Nephron (organoid): ENCODE data around the gene TNNI2.

Experiments used
- H3K27ac Mint-ChIP-seq, 3 experiments: 2 replicates each; pipeline ENCODE4 v1.8.0; 2020; ENCODE audit warnings: mixed read lengths in 3 of 3, mild to moderate bottlenecking in 2 of 3, moderate library complexity in 1 of 3
- H3K27me3 Mint-ChIP-seq: 2 replicates; pipeline ENCODE4 v1.8.0; 2021; ENCODE audit warnings: low read depth, mild to moderate bottlenecking, moderate library complexity, mixed read lengths
- H3K36me3 Mint-ChIP-seq: 2 replicates; pipeline ENCODE4 v1.8.0; 2020; ENCODE audit warnings: low read depth, mixed read lengths
- H3K4me1 Mint-ChIP-seq: 2 replicates; pipeline ENCODE4 v1.8.0; 2020; ENCODE audit warnings: mixed read lengths
- H3K4me3 Mint-ChIP-seq, 3 experiments: 2 replicates each; pipeline ENCODE4 v1.8.0; 2020; ENCODE audit warnings: mild to moderate bottlenecking in 3 of 3, mixed read lengths in 3 of 3, moderate library complexity in 2 of 3
- H3K9me3 Mint-ChIP-seq: 2 replicates; pipeline ENCODE4 v1.8.0; 2020; ENCODE audit warnings: mixed read lengths
- CTCF ChIP-seq, 3 experiments: fragments of 200-600 bp; sonication (generic); IDR thresholded peaks; one replicate each; pipeline ENCODE4 v1.5.0; 2021; ENCODE audit warnings: antibody characterized with exemption in 3 of 3; ENCODE audit not compliant: unreplicated experiment in 3 of 3

Gene TNNI2

GRCh38 chr11:1838077-1838425 lies 730 bp upstream of the TNNI2 start:
- Mint-ChIP-seq H3K36me3 (no peaks in the 10 kb centered on the region), H3K4me3 (no peak overlapping the region), H3K27ac (peak overlapping the region in 1 of 3 experiments; percentile 47), H3K27me3 (peaks cover 4% of the 10 kb centered on the region), H3K9me3 (no peaks in the 10 kb centered on the region), H3K4me1 (peaks cover 9% of the 10 kb centered on the region)
- peak in 1 of 3 experiments; percentile 41 for TF ChIP-seq CTCF (IDR thresholded peaks at IDR 0.05; ENCODE audit: unreplicated experiment in 3 of 3)

GRCh38 chr11:1839204-1839923 lies 583 bp downstream of the TNNI2 start:
- Mint-ChIP-seq H3K36me3 (no peaks in the 10 kb centered on the region), H3K9me3 (no peaks in the 10 kb centered on the region), H3K4me1 (peaks cover 6% of the 10 kb centered on the region), H3K27ac (peak overlapping the region in 1 of 3 experiments; percentile 52), H3K27me3 (no peaks in the 10 kb centered on the region), H3K4me3 (peak overlapping the region in 2 of 3 experiments; percentile 60 to 74)
- no peak for TF ChIP-seq CTCF (IDR thresholded peaks at IDR 0.05; ENCODE audit: unreplicated experiment in 3 of 3)

- no peak overlapping the region for H3K27ac Mint-ChIP-seq
- peak overlapping the region in 2 of 3 experiments; percentile 41 to 74 for H3K4me3 Mint-ChIP-seq
- no peak for TF ChIP-seq CTCF (IDR thresholded peaks at IDR 0.05; ENCODE audit: unreplicated experiment in 3 of 3)
- peaks cover 14% of the 10 kb centered on the region for H3K4me1 Mint-ChIP-seq
- H3K9me3 Mint-ChIP-seq, result no peaks in the 10 kb centered on the region
- peaks cover 1% of the 10 kb centered on the region for H3K27me3 Mint-ChIP-seq
- no peaks in the 10 kb centered on the region for H3K36me3 Mint-ChIP-seq
Measured at GRCh38 chr11:1839924-1840779, 1.4 kb downstream of the TNNI2 start.

GRCh38 chr11:1840780-1841480 lies 2.1 kb downstream of the TNNI2 start:
- Mint-ChIP-seq H3K36me3 (no peaks in the 10 kb centered on the region), H3K27ac (peak overlapping the region in 1 of 3 experiments; percentile 21), H3K4me1 (peaks cover 19% of the 10 kb centered on the region), H3K27me3 (peaks cover 6% of the 10 kb centered on the region), H3K4me3 (peak overlapping the region in 1 of 3 experiments; percentile 61), H3K9me3 (no peaks in the 10 kb centered on the region)
- no peak for TF ChIP-seq CTCF (IDR thresholded peaks at IDR 0.05; ENCODE audit: unreplicated experiment in 3 of 3)

GRCh38 chr11:1841511-1842148 lies 2.8 kb downstream of the TNNI2 start:
- H3K4me1 Mint-ChIP-seq, result peaks cover 22% of the 10 kb centered on the region

More at GRCh38 chr11:1841511-1842148, 2.8 kb downstream of the TNNI2 start:
- Mint-ChIP-seq H3K9me3 (no peaks in the 10 kb centered on the region), H3K36me3 (no peaks in the 10 kb centered on the region), H3K27ac (peak overlapping the region in 1 of 3 experiments; percentile 21), H3K4me3 (no peak overlapping the region), H3K27me3 (peaks cover 6% of the 10 kb centered on the region)
- TF ChIP-seq CTCF (IDR thresholded peaks at IDR 0.05; ENCODE audit: unreplicated experiment in 3 of 3), result no peak
